Raji (cell line): ENCODE measurements around the gene WDR1.
A peak's percentile ranks its signal among the peaks of the same experiment; 100 is the strongest.

ENCODE experiments used
- POLR2A ChIP-seq: IDR thresholded peaks from 2 replicates; pipeline ENCODE4 v1.6.1; 2011; ENCODE audit warnings: low read depth, low read length, control low read depth; ENCODE audit not compliant: insufficient read depth

The WDR1 gene

GRCh38 chr4:10116569-10117358 lies at the start of gene WDR1:
TSS of gene WDR1 (minus strand) at chr4:10116799. CDS start at chr4:10116666, 133 bp downstream.
- peak; percentile 90 for TF ChIP-seq POLR2A

GRCh38 chr4:10164877-10165283 lies 48.3 kb upstream of the WDR1 start:
- no peak for TF ChIP-seq POLR2A

GRCh38 chr4:10163296-10163695 lies 46.7 kb upstream of the WDR1 start:
- TF ChIP-seq POLR2A = no peak

GRCh38 chr4:10162341-10163000 lies 45.9 kb upstream of the WDR1 start:
- no peak for TF ChIP-seq POLR2A

- no peak for TF ChIP-seq POLR2A
Observed at GRCh38 chr4:10161840-10162239, 45.2 kb upstream of the WDR1 start.

GRCh38 chr4:10161146-10161545 lies 44.5 kb upstream of the WDR1 start:
- no peak for TF ChIP-seq POLR2A

GRCh38 chr4:10160281-10160856 lies 43.8 kb upstream of the WDR1 start:
- no peak for TF ChIP-seq POLR2A

GRCh38 chr4:10159671-10160070 lies 43.1 kb upstream of the WDR1 start:
- TF ChIP-seq POLR2A = no peak

GRCh38 chr4:10158333-10158942 lies 41.8 kb upstream of the WDR1 start:
- TF ChIP-seq POLR2A = no peak

- no peak for TF ChIP-seq POLR2A
Observed at GRCh38 chr4:10157478-10158332, 41.1 kb upstream of the WDR1 start.

GRCh38 chr4:10154241-10154640 lies 37.6 kb upstream of the WDR1 start:
- TF ChIP-seq POLR2A = no peak

GRCh38 chr4:10153161-10153560 lies 36.6 kb upstream of the WDR1 start:
- TF ChIP-seq POLR2A = no peak

GRCh38 chr4:10151182-10151581 lies 34.6 kb upstream of the WDR1 start:
- TF ChIP-seq POLR2A = no peak

GRCh38 chr4:10144966-10145365 lies 28.4 kb upstream of the WDR1 start:
- TF ChIP-seq POLR2A = no peak

- no peak for TF ChIP-seq POLR2A
Observed at GRCh38 chr4:10144479-10144878, 27.9 kb upstream of the WDR1 start.
